Measurements from ENCODE around the gene ADAM10.

ADAM10 gene

GRCh38 chr15:58694641-58695398 lies 54.7 kb downstream of the ADAM10 start:
- no peak for DNase-seq (ENCODE audit: low read depth)
- H3K4me3 ChIP-seq (ENCODE audit: low read depth, low read length) = no peak overlapping the region

GRCh38 chr15:58690703-58691102 lies 58.8 kb downstream of the ADAM10 start:
- DNase-seq (ENCODE audit: low read depth) = no peak
- H3K4me3 ChIP-seq (ENCODE audit: low read depth, low read length) = no peak overlapping the region

- no peak overlapping the region for H3K4me3 ChIP-seq (ENCODE audit: low read depth, low read length)
- no peak for DNase-seq (ENCODE audit: low read depth)
Observed at GRCh38 chr15:58689646-58690045, 59.9 kb downstream of the ADAM10 start.

- DNase-seq (ENCODE audit: low read depth) = no peak
- H3K4me3 ChIP-seq (ENCODE audit: low read depth, low read length) = no peak overlapping the region
Observed at GRCh38 chr15:58686286-58686685, 63.2 kb downstream of the ADAM10 start.

GRCh38 chr15:58684751-58685150 lies 64.8 kb downstream of the ADAM10 start:
- DNase-seq (ENCODE audit: low read depth) = no peak
- H3K4me3 ChIP-seq (ENCODE audit: low read depth, low read length) = no peak overlapping the region

GRCh38 chr15:58684036-58684710 lies 65.3 kb downstream of the ADAM10 start:
- H3K4me3 ChIP-seq (ENCODE audit: low read depth, low read length) = no peak overlapping the region
- DNase-seq (ENCODE audit: low read depth) = no peak

GRCh38 chr15:58682234-58682633 lies 67.3 kb downstream of the ADAM10 start:
- DNase-seq (ENCODE audit: low read depth) = no peak
- no peak overlapping the region for H3K4me3 ChIP-seq (ENCODE audit: low read depth, low read length)

GRCh38 chr15:58678683-58679082 lies 70.8 kb downstream of the ADAM10 start:
- no peak for DNase-seq (ENCODE audit: low read depth)
- no peak overlapping the region for H3K4me3 ChIP-seq (ENCODE audit: low read depth, low read length)

- H3K4me3 ChIP-seq (ENCODE audit: low read depth, low read length) = no peak overlapping the region
- DNase-seq (ENCODE audit: low read depth) = no peak
Observed at GRCh38 chr15:58677426-58677825, 72.1 kb downstream of the ADAM10 start.

GRCh38 chr15:58676766-58677165 lies 72.7 kb downstream of the ADAM10 start:
- no peak for DNase-seq (ENCODE audit: low read depth)
- H3K4me3 ChIP-seq (ENCODE audit: low read depth, low read length) = no peak overlapping the region

- no peak overlapping the region for H3K4me3 ChIP-seq (ENCODE audit: low read depth, low read length)
Observed at GRCh38 chr15:58671186-58671585, 78.3 kb downstream of the ADAM10 start.

GRCh38 chr15:58669108-58669507 lies 80.4 kb downstream of the ADAM10 start:
- DNase-seq (ENCODE audit: low read depth) = no peak
- H3K4me3 ChIP-seq (ENCODE audit: low read depth, low read length) = no peak overlapping the region

More at GRCh38 chr15:58671186-58671585, 78.3 kb downstream of the ADAM10 start:
- DNase-seq (ENCODE audit: low read depth) = no peak

GRCh38 chr15:58666957-58667356 lies 82.5 kb downstream of the ADAM10 start:
- DNase-seq (ENCODE audit: low read depth) = no peak
- no peak overlapping the region for H3K4me3 ChIP-seq (ENCODE audit: low read depth, low read length)

GRCh38 chr15:58665672-58666071 lies 83.8 kb downstream of the ADAM10 start:
- DNase-seq (ENCODE audit: low read depth) = no peak
- H3K4me3 ChIP-seq (ENCODE audit: low read depth, low read length) = no peak overlapping the region

GRCh38 chr15:58650102-58650501 lies 99.4 kb downstream of the ADAM10 start:
- DNase-seq (ENCODE audit: low read depth) = no peak
- no peak overlapping the region for H3K4me3 ChIP-seq (ENCODE audit: low read depth, low read length)

GRCh38 chr15:58649175-58649574 lies 100.3 kb downstream of the ADAM10 start:
- no peak for DNase-seq (ENCODE audit: low read depth)
- no peak overlapping the region for H3K4me3 ChIP-seq (ENCODE audit: low read depth, low read length)

- DNase-seq (ENCODE audit: low read depth) = no peak
- no peak overlapping the region for H3K4me3 ChIP-seq (ENCODE audit: low read depth, low read length)
Observed at GRCh38 chr15:58643996-58644395, 105.5 kb downstream of the ADAM10 start.

GRCh38 chr15:58641660-58642059 lies 107.8 kb downstream of the ADAM10 start:
- H3K4me3 ChIP-seq (ENCODE audit: low read depth, low read length) = no peak overlapping the region
- no peak for DNase-seq (ENCODE audit: low read depth)

- no peak for DNase-seq (ENCODE audit: low read depth)
- H3K4me3 ChIP-seq (ENCODE audit: low read depth, low read length) = no peak overlapping the region
Observed at GRCh38 chr15:58639992-58640391, 109.5 kb downstream of the ADAM10 start.

GRCh38 chr15:58639002-58639756 lies 110.3 kb downstream of the ADAM10 start:
- no peak overlapping the region for H3K4me3 ChIP-seq (ENCODE audit: low read depth, low read length)
- no peak for DNase-seq (ENCODE audit: low read depth)
